ENCODE results near the gene SSX4B. TPM values are rescaled to one million over a fixed set of nuclear protein-coding genes. Genes with fewer than 3 reads are reported as not detected.

SSX4B gene, protein sequence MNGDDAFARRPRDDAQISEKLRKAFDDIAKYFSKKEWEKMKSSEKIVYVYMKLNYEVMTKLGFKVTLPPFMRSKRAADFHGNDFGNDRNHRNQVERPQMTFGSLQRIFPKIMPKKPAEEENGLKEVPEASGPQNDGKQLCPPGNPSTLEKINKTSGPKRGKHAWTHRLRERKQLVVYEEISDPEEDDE
- total RNA-seq = not detected in 2 replicates

DNA sequence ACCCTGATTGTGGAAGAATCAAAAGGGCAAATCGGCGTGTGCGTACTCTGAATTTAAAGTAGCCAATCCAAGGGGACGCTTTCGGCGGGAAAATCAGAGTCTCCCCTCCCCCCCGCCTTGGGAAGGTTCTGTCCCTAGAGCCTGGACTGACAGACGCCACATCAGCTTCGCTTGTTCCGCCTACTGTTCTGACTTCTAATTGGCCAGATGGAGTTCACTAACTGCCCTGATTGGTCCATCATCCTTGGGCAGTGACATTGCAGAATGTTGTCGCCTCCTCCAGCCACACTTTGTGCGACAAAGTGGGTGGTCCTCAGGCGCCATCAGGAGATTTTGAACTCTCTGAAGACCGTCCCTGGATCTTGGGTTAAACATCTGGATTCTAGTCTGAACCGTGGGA is at the start of gene SSX4B:
TSS of gene SSX4B (minus strand) at position 101 of the 400 bp plus-strand sequence. CDS start 588 bp downstream, outside the sequence.

DNA sequence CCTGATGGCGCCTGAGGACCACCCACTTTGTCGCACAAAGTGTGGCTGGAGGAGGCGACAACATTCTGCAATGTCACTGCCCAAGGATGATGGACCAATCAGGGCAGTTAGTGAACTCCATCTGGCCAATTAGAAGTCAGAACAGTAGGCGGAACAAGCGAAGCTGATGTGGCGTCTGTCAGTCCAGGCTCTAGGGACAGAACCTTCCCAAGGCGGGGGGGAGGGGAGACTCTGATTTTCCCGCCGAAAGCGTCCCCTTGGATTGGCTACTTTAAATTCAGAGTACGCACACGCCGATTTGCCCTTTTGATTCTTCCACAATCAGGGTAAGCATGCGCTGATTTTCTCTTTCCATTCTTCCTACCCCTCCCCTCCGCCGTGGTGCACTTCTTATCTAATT is 28.5 kb downstream of the SSX4B start, which contains the start of gene SSX4:
TSS of gene SSX4 (plus strand) at position 301 of the 400 bp plus-strand sequence. CDS start 515 bp downstream, outside the sequence.

DNA sequence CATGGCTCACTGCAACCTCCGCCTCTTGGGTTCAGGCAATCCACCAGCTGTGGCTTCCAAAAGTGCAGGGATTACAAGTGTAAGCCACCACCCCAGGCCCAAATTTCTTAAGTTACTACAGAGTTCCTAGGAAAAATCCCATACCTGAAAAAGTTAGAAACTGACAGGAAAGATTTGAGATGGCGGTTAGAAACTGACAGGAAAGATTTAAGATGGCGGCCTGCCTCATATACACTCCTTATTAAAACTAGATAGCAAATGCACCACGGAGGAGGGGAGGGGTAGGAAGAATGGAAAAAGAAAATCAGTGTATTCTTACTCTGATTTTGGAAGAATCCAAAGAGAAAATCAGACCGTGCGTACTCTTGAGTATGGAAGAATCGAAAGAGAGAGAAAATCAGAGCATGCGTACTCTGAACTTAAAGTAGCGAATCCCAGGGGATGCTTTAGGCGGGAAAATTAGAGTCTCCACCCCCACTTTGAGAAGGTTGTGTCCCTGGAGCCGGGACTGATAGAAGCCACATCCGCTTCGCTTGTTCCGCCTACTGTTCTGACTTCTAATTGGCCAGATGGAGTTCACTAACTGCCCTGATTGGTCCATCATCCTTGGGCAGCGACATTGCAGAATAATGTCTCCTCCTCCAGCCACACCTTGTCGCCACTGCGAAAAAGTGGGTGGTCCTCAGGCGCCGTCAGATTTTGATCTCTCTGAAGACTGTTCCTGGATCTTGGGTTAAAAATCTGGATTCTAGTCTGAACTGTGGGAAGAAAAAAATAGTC is 55.3 kb downstream of the SSX4B start, which contains the start of gene SSX3:
TSS of gene SSX3 (minus strand) at position 389 of the 780 bp plus-strand sequence. CDS start 1,454 bp downstream, outside the sequence.

Other genes with a start within 250 kb of the SSX4B start
- not detected in 2 replicates for gene SSX5, start 215.2 kb downstream of the SSX4B start, total RNA-seq
- gene SSX1, start 156.6 kb downstream of the SSX4B start, total RNA-seq = not detected in 2 replicates
- not detected in 2 replicates for gene SSX3, start 55.3 kb downstream of the SSX4B start, total RNA-seq
- not detected in 2 replicates for gene SSX4, start 28.4 kb downstream of the SSX4B start, total RNA-seq
- 150 and 165 TPM in 2 replicates for gene SLC38A5, start 58.3 kb upstream of the SSX4B start, total RNA-seq
- gene FTSJ1, start 64.2 kb upstream of the SSX4B start, total RNA-seq = 96.5 and 138 TPM in 2 replicates
- 26.0 and 52.5 TPM in 2 replicates for gene PORCN, start 97.0 kb upstream of the SSX4B start, total RNA-seq
- 71.2 and 103 TPM in 2 replicates for gene EBP, start 109.8 kb upstream of the SSX4B start, total RNA-seq
- gene TBC1D25, start 127.8 kb upstream of the SSX4B start, total RNA-seq = 6.2 and 10.7 TPM in 2 replicates
- gene RBM3, start 162.5 kb upstream of the SSX4B start, total RNA-seq = 46.5 and 127 TPM in 2 replicates
- gene WDR13, start 185.5 kb upstream of the SSX4B start, total RNA-seq = 91.7 and 106 TPM in 2 replicates